HepG2 (cell line): ENCODE results near the gene UVSSA. TPM values are rescaled to one million over a fixed set of nuclear protein-coding genes. Genes with fewer than 3 reads are reported as not detected.

Experiments used
- CEBPZ ChIP-seq: IDR thresholded peaks from 2 replicates; pipeline ENCODE4 v1.6.1; 2012; ENCODE audit warnings: low read length, improper control_type of control experiment
- GTF3A ChIP-seq: sonication (generic); formaldehyde crosslinking; conservative IDR thresholded peaks from 2 replicates; pipeline ENCODE4 v1.4.0; 2020; ENCODE audit warnings: mild to moderate bottlenecking, missing genetic modification reagents
- HNF4A ChIP-seq: sonication (generic); formaldehyde crosslinking; IDR thresholded peaks from 2 replicates; pipeline ENCODE4 v1.4.0; 2020; ENCODE audit warnings: missing genetic modification reagents
- HOXA7 ChIP-seq: sonication (generic); formaldehyde crosslinking; IDR thresholded peaks from 2 replicates; pipeline ENCODE4 v1.8.1; 2022; ENCODE audit warnings: mild to moderate bottlenecking, missing genetic modification reagents, moderate library complexity
- MXD4 ChIP-seq: IDR thresholded peaks from 2 replicates; pipeline ENCODE4 v1.6.1; 2016; ENCODE audit warnings: mild to moderate bottlenecking, missing biosample characterization, missing genetic modification reagents
- NFATC3 ChIP-seq: sonication (generic); formaldehyde crosslinking; IDR thresholded peaks from 2 replicates; pipeline ENCODE4 v1.5.1; 2020; ENCODE audit warnings: mild to moderate bottlenecking, missing genetic modification reagents
- PAF1 ChIP-seq: IDR thresholded peaks from 2 replicates; pipeline ENCODE4 v1.6.1; 2016; ENCODE audit warnings: missing genetic modification reagents, missing compliant biosample characterization
- USF2 ChIP-seq, 2 experiments: sonication (generic) in 1 of 2; formaldehyde crosslinking in 1 of 2; IDR thresholded peaks; 2 replicates each; pipeline versions ENCODE4 v1.5.1 to v1.6.1; 2011 to 2020; ENCODE audit warnings: borderline replicate concordance in 1 of 2, low read depth in 1 of 2, low read length in 1 of 2, mild to moderate bottlenecking in 1 of 2, missing genetic modification reagents in 1 of 2, moderate library complexity in 1 of 2
- ZBTB46 ChIP-seq: sonication (generic); formaldehyde crosslinking; IDR thresholded peaks from 2 replicates; pipeline ENCODE4 v1.4.0; 2020; ENCODE audit warnings: mild to moderate bottlenecking, missing genetic modification reagents, borderline replicate concordance
- ZNF234 ChIP-seq: sonication (generic); formaldehyde crosslinking; conservative IDR thresholded peaks from 2 replicates; pipeline ENCODE4 v1.5.1; 2020; ENCODE audit warnings: mild to moderate bottlenecking, missing genetic modification reagents
- ZNF329 ChIP-seq: sonication (generic); formaldehyde crosslinking; IDR thresholded peaks from 2 replicates; pipeline ENCODE4 v1.9.0; 2021; ENCODE audit warnings: low read depth, mild to moderate bottlenecking, missing genetic modification reagents
- ZNF414 ChIP-seq: sonication (generic); formaldehyde crosslinking; IDR thresholded peaks from 2 replicates; pipeline ENCODE4 v1.5.0; 2020; ENCODE audit warnings: missing genetic modification reagents
- ZNF605 ChIP-seq: sonication (generic); formaldehyde crosslinking; IDR thresholded peaks from 2 replicates; pipeline ENCODE4 v1.8.0; 2022; ENCODE audit warnings: mild to moderate bottlenecking, missing genetic modification reagents
- ZNF788 ChIP-seq: sonication (generic); formaldehyde crosslinking; IDR thresholded peaks from 2 replicates; pipeline ENCODE4 v1.5.0; 2020; ENCODE audit warnings: mild to moderate bottlenecking, missing genetic modification reagents, borderline replicate concordance
- polyA plus RNA-seq, 8 experiments: library from polyadenylated mRNA; depleted of rRNA in 3 of 8; stranded (reverse) in 7 of 8; unstranded in 1 of 8; fragments of >200 nt; fragmentation: Illumina TruSeq in 4 of 8; extraction: Trizol in 4 of 8; gene quantifications; 2 replicates each; pipeline versions ENCODE4 v1.2.1 to v1.2.3, GENCODE V29; 2011 to 2016; ENCODE audit warnings: low read depth in 4 of 8, missing spikeins in 1 of 8, mixed read lengths in 1 of 8; ENCODE audit not compliant: insufficient read depth in 1 of 8
- total RNA-seq, 5 experiments: library from RNA; depleted of rRNA; stranded (reverse); fragments of >200 nt; fragmentation: Illumina TruSeq; extraction: Trizol; gene quantifications; 2 replicates each; pipeline ENCODE4 v1.2.3, GENCODE V29; 2016; ENCODE audit warnings: low read depth in 1 of 5
- TF ChIP-seq, protein P1 (sequence below): sonication (generic); formaldehyde crosslinking; IDR thresholded peaks from 2 replicates; pipeline ENCODE4 v1.4.0; 2020; ENCODE audit warnings: missing genetic modification reagents, borderline replicate concordance

UVSSA gene
- total and polyA plus RNA-seq, 2 of the 13 experiments (the other 11 are each of a cell fraction or from before 2014, with no cell fraction given): 4.6 to 8.4 TPM

GRCh38 chr4:1309261-1310010 is 37.6 kb upstream of the UVSSA start (continued):
- TF ChIP-seq, protein P1, sequence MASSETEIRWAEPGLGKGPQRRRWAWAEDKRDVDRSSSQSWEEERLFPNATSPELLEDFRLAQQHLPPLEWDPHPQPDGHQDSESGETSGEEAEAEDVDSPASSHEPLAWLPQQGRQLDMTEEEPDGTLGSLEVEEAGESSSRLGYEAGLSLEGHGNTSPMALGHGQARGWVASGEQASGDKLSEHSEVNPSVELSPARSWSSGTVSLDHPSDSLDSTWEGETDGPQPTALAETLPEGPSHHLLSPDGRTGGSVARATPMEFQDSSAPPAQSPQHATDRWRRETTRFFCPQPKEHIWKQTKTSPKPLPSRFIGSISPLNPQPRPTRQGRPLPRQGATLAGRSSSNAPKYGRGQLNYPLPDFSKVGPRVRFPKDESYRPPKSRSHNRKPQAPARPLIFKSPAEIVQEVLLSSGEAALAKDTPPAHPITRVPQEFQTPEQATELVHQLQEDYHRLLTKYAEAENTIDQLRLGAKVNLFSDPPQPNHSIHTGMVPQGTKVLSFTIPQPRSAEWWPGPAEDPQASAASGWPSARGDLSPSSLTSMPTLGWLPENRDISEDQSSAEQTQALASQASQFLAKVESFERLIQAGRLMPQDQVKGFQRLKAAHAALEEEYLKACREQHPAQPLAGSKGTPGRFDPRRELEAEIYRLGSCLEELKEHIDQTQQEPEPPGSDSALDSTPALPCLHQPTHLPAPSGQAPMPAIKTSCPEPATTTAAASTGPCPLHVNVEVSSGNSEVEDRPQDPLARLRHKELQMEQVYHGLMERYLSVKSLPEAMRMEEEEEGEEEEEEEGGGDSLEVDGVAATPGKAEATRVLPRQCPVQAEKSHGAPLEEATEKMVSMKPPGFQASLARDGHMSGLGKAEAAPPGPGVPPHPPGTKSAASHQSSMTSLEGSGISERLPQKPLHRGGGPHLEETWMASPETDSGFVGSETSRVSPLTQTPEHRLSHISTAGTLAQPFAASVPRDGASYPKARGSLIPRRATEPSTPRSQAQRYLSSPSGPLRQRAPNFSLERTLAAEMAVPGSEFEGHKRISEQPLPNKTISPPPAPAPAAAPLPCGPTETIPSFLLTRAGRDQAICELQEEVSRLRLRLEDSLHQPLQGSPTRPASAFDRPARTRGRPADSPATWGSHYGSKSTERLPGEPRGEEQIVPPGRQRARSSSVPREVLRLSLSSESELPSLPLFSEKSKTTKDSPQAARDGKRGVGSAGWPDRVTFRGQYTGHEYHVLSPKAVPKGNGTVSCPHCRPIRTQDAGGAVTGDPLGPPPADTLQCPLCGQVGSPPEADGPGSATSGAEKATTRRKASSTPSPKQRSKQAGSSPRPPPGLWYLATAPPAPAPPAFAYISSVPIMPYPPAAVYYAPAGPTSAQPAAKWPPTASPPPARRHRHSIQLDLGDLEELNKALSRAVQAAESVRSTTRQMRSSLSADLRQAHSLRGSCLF (CRISPR knock-in tag): no peak
- TF ChIP-seq ZBTB46 (CRISPR knock-in tag) (no peak), CEBPZ (no peak), ZNF605 (CRISPR knock-in tag) (no peak), MXD4 (CRISPR knock-in tag) (peak; percentile 71), GTF3A (CRISPR knock-in tag) (no peak), HNF4A (CRISPR knock-in tag) (0 out of 2 replicates have a peak, but pooled peaks have one; percentile 13), ZNF234 (CRISPR knock-in tag) (no peak), ZNF788 (CRISPR knock-in tag) (peak; percentile 60; the same call in 1 of the 2 replicates), ZNF329 (CRISPR knock-in tag) (no peak), USF2 (IDR thresholded peaks at IDR 0.05; ENCODE audit: low read depth, low read length) (peak; percentile 80), USF2 (CRISPR knock-in tag; IDR thresholded peaks at IDR 0.05; ENCODE audit: borderline replicate concordance) (peak; percentile 97; the same call in 1 of the 2 replicates), PAF1 (no peak), ZNF414 (CRISPR knock-in tag) (no peak), NFATC3 (CRISPR knock-in tag) (no peak), HOXA7 (no peak)
